ENCODE data around the gene PDHB.

Gene PDHB

GRCh38 chr3:58434990-58435389 is 1.4 kb upstream of the PDHB start:
- DNase-seq = no peak

GRCh38 chr3:58434511-58434910 is 879 bp upstream of the PDHB start:
- DNase-seq = no peak

DNA sequence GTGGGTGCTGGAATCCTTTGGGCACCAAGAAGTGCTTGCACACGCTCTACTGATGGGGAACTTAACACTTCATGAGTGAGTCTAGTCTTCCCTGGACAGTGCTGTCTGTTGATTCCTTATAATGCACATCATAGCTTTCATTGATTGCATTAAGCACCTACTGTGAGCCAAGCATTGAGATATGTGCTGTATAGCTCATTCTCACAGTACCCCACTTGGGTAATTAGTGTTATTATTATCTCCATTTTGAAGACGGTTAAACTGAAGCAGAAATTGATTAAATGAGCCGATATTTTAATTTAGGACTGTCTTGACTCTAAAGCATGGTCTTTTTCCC is 504 bp upstream of the PDHB start:
- DNase-seq = no peak

DNA sequence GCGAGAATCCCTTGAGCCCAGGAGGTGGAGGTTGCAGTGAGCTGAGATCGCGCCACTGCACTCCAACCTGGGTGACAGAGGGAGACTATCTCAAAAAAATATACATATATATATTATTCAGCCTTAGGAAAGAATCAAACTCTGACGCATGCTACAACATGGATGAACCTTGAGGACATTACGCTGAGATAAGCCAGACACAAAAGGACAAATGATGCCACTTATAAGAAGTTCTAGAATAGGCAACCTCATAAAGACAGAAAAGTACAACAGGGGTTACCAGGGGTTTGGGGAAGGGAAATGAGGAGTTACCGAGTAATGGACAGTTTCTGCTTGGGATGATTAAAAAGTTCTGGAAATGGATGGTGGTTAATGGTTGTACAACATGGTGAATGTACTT is 727 bp downstream of the PDHB start:
- DNase-seq = no peak

GRCh38 chr3:58429657-58430056 is 4.0 kb downstream of the PDHB start:
- DNase-seq = no peak

DNA sequence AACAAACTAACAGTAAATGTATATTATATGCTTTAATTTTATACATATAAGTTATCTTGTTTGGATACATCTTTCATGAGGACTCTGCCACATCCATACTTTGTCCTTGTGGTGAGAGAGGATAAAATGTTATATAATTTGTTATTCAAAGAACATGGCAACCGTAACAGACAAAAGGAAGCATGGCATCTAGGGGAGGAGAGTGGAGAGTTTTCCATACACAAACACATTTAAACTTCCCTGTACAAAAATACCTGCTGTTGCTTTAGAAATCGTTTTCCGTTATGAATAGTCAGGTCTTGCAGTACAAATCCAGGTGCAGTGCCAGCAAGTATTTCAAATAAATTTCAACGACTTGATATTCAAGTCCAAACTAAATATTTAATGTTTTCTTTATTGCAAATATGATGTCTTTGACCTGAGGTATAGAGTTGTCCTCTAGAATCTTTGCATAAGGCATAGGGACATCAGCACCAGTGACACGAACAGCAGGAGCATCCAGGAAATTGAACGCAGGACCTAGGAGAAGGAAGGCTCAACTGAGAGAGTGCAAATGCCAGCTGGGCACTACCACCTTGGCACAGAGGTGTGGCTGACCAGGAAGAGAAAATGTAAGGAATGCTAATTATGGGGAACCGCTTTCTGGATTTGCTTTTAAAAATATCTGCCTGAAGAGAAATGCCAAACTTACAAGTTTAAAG is 5.8 kb downstream of the PDHB start:
- DNase-seq = no peak

GRCh38 chr3:58425782-58426181 is 7.8 kb downstream of the PDHB start:
- DNase-seq = no peak

DNA sequence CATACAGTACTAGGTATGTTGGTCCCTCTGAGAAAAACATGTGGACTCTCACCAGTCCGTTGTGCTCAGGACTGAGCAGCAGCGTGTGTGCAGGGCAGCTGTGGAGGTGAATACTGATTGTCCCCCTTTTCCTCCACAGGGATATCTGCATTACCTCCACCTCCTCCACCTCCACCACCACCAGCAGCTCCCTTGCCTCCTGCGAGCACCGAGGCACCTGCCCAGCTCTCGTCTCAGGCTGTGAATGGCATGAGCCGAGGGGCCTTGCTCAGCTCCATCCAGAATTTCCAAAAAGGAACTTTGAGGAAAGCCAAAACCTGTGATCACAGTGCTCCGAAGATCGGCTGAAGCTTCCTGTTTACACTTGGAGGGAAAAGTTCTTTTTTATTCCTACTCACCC is 9.0 kb downstream of the PDHB start:
- DNase-seq = no peak

- DNase-seq = no peak
Observed at GRCh38 chr3:58422756-58423325, 10.8 kb downstream of the PDHB start.

DNA sequence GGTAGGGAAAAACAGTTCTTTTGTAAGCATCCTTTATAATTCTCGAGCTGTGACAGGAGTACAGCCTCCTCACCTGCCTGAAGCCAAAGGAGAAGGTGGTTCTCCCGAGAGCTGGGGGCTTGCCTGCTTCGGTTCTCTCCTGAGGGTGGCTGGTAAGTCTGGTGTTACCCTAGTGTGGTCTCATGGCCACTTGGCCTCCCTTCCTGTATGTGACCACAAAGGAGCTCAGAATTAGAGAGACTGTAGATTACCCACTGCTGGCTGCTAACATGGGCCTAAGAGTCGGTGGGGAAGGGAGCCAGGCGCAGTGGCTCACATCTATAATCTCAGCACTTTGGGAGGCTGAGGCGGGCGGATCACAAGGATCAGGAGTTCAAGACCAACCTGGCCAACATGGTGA is 12.6 kb downstream of the PDHB start:
- DNase-seq = no peak

DNA sequence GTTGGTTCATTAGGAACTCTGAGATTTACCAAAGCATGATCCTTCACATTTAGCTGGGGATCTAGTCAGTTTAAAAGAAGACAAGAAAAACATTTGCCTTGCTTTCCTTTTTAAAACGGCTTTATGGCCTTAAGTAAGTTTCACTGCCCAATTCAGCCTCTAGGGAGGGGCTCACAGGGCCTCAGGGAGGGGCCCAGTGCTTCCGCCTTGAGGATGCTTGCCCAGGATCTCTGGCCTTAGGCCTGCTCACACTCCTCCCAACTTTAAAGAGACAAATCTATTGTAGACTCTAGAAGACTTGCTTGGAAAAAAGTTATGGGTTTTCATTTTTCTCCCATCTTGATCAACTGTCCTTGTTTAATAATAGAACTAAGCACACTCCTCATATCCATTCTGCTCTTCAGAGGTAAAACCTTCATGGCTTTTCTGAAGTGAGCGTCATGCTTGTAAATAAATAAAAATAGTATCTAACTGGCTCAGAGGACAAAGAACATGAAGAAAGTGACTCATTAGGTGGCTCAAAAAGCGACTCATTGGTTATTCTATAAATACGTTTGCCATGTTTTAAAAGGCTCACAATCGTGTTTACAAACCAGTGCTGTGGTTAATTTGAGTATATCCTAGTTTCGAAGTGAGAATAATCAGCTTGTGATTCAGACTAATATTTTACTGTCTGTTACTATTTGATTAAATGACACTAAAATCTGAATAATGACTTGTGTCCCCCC is 13.7 kb downstream of the PDHB start:
- no peak for DNase-seq

GRCh38 chr3:58418227-58418626 is 15.4 kb downstream of the PDHB start:
- DNase-seq = no peak

DNA sequence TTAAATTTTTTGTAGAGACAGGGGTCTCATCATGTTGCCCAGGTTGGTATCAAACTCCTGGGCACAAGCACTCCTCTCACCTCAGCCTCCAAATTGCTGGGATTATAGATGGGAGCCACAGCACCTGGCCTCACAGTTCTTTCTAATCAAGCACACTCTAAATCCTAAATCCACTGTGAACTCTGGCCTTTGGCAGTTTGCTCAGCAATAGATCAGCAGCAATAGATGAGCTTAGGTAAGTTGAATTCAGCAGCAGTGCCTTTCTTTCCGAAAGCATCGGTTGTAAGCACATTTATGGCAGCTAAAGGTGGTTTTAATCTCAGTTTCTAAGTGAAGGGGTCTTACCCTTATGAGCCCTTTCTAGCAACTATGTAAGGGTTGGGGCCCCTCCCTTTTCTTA is 16.6 kb downstream of the PDHB start:
- DNase-seq = no peak

- DNase-seq = no peak
Observed at GRCh38 chr3:58416191-58416590, 17.4 kb downstream of the PDHB start.

DNA sequence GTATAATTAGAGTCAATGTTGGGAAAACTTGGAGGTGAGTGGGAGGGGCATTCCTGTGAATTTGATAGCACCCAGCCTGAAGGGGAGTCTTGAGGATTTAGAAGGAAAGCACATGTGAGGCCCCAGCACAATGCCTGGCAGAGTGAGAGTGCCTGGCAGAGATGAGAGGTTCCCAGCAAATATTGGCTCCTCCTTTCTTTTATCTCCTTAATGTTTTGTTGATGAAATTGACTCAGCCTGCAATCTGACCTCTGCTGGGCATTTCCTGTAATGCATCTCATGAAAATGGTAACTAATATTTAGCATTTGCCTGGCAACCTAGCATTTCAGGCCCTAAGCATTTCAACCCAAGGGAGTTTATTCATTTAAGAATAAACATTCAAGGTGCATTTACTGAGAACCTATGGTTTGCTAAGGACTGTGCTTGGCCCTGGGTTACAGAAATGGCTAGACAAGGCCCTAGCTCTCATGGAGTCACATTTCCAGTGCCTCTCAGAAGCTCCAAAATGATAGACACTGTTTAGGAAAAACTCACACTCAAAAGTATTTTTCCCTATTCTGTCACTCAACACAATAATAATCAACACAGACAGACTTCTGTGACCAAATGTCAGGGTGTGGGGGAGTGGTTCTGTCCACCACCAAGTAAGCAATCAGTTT is 19.0 kb downstream of the PDHB start:
- DNase-seq = peak; percentile 37 to 57

DNA sequence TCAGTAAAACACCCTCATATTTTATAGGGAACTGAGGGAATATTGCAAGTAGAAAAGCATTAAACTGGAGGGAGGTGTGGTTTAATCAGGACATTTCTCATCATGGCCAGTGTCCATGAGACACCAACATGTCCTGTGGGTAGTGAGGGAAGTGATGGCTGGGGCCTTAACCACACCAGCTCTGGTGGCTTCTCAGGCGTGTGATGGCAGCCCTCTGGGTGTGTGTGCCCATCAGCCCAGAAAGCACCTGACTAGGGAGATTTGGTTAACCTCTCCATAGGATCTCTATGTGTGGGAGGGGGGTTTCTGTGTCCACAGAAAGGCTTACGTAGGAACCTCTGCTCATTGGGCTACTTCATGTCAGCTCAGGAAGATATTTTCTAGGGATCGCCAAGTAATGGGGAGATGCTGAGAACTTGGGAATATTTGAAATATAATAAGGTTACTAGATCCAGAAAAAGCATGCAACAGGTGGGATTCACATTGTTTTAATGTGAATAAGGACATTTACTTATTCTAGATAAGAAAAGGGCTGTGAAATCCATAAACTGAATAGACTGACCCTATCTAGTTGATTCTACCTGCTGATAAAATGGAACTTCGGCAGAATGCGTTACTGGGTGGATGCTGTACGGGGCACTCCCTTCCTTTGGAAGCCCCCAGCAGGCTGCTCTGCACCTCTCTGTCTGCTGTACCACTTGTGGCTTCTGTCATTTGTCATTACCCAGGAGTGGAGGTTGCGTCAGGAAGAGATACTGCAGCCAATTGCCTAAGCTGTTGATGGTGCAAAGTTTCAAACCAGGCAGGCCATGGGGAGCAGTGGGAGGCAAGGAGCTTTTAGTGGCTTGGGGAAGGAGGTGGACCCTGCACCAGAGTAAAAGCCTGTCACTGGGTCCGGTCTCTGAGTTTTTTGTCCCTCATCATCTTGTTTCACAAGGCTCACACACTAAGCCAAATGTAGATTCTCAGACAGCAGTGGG is 21.5 kb downstream of the PDHB start:
- DNase-seq = no peak

DNA sequence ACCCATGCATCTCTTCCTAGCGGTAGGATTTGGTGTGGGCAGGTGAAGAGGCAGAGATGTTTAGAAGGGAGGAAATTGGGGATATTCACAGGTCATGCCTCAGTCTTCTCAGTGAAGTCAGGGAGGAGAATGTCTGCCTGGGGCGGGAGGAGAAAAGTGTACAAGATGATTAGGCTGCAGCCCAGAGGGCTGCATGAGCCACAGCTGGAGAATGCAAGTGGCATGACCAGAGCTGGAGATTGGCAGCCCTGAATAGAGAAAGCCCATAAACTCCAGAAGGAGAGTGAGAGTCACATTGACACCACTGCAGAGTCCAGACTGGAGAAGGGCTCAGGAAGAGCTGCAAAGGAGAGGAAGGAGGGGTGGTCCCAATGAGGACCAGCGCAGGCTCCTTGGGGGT is 22.6 kb downstream of the PDHB start:
- DNase-seq = no peak

DNA sequence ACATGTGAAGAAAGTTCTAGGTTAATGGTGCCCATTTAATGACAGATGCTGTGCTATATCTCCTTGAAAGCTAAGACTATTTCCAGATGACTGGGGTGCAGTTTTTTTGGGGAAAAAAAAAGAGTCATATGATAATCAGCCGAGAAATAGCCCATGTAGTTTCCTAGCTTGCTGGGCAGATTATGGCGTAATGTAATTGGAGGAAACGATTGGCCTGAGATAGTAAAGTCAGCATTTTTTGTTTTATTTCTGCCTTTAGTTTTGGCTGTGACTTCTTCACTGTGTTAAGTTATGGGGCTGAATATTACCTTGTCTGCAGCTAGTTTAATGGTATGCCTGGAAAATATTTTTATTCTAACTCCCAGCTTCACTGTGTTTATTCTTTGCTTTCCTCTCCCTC is 24.0 kb downstream of the PDHB start:
- no peak for DNase-seq

DNA sequence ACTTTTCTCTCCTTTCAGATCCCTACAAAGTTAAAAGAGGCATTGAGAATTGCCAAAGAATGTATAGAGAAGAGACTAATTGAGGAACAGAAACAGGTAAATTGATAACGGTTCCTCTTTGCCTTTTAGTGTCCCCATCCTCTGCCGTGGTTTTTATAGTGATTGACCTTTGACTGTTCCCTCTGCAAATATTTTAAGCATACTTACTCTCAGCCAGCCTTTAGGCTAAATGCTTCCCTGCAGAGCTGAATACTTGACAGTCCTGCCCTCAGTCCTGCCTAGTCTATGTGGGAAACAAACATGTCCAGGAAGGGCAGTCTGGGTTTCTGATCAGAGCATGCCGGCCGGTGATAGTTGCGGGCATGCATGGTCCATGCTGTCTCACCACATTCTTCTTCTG is 24.7 kb downstream of the PDHB start:
- DNase-seq = no peak

- no peak for DNase-seq
Observed at GRCh38 chr3:58404396-58404795, 29.2 kb downstream of the PDHB start.

DNA sequence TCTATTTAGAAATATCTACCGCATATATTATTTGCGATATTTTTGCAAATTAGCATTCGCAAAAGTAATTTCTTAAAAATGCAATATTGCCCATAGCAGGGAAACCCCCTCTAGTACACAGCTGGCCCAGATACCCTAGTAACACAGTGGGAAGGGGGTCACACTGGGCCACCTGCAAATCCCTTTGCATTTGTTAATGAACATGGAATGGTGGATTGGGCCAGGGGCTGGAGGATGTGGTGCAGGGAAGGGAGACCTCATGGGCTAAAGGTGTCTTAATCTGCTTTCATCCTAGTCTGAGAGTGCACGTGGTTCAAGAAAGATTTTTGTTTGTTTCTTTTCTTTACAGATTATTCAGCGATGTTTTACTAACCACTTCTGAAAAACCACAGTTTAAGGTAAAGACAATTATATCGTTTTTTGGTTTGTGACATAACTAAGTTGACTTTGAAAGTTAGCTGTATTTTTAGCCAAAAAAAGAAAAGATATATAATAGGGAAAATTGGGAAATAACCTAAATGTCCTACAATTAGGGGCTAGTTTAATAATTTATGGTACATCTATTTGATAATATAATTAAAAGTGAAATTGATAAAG is 30.0 kb downstream of the PDHB start:
- DNase-seq = no peak

DNA sequence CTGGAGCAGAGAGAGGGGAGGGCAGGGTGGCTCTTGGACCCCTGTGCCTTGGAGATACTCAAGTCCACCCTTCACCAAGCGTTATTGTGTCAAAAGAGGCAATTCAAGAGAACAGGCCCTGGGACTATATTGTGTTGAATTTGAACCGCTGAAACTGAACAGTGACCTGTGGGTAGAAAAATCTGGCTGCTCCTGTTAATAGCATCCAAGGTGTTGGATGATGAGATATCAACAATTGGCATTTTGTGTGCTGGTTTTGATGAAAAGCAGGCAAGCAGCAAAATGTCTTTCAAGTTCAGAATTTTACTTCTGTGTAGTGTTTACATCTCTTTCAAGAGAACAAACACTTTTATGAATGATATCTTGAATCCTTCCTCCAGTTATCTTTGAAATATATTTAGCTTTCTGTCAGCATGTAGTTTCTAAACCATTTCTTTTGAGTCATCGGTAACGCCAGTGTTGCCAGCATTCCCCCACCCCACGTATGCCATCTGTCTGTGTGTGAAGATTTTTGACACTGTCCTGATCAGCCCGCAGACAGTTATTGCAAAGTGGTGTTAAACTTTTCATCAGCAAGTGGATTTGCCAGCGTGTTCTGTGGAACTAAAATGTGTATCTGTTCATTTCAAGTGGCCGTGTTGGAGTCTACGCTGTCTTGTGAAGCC is 34.8 kb downstream of the PDHB start:
- DNase-seq = no peak
